Stimulated activated naive B cell treated with anti-CD40 and anti-IgM and Interleukin-4, amounts not matched to agents 10 μg/mL and 1 μg/mL and 100 μg/mL, for 72 hours (primary cell): Measurements from ENCODE around the gene FANCG.

Experiments used
- ATAC-seq, 2 donors: fragments of 150-1000 bp; cut with Tn5 transposase; replicated peaks; 2 replicates each; pipeline ENCODE4 v1.10.0; 2021; ENCODE audit warnings: moderate library complexity in 1 of 2
- DNase-seq: peaks from one replicate; pipeline ENCODE4 v3.0.0; 2021
- H3K27ac Mint-ChIP-seq: one replicate; pipeline ENCODE4 v1.8.0; 2022; ENCODE audit warnings: mild to moderate bottlenecking, mixed read lengths
- H3K27me3 Mint-ChIP-seq, 2 donors: one replicate each; pipeline ENCODE4 v1.8.0; 2022; ENCODE audit warnings: mixed read lengths in 2 of 2
- H3K36me3 Mint-ChIP-seq, 2 donors: one replicate each; pipeline ENCODE4 v1.8.0; 2022; ENCODE audit warnings: mixed read lengths in 2 of 2, mild to moderate bottlenecking in 1 of 2
- H3K4me1 Mint-ChIP-seq, 2 donors: one replicate each; pipeline ENCODE4 v1.8.0; 2022; ENCODE audit warnings: mixed read lengths in 2 of 2, mild to moderate bottlenecking in 1 of 2
- H3K4me3 Mint-ChIP-seq, 2 donors: one replicate each; pipeline ENCODE4 v1.8.0; 2022; ENCODE audit warnings: mild to moderate bottlenecking in 2 of 2, mixed read lengths in 2 of 2, moderate library complexity in 1 of 2
- H3K9me3 Mint-ChIP-seq, 2 donors: one replicate each; pipeline ENCODE4 v1.8.0; 2022; ENCODE audit warnings: mixed read lengths in 2 of 2, mild to moderate bottlenecking in 1 of 2

Gene FANCG

GRCh38 chr9:35033101-35033500 is 46.6 kb downstream of the FANCG start:
- ATAC-seq (no peak), DNase-seq (no peak)
- Mint-ChIP-seq H3K4me1 (peaks cover 7 to 10% of the 10 kb centered on the region in 2 donors), H3K4me3 (no peak overlapping the region), H3K27ac (no peak overlapping the region), H3K36me3 (peaks cover 16 to 28% of the 10 kb centered on the region in 2 donors), H3K27me3 (no peaks in the 10 kb centered on the region), H3K9me3 (no peaks in the 10 kb centered on the region)

- DNase-seq (no peak), ATAC-seq (no peak)
- H3K9me3 Mint-ChIP-seq, result no peaks in the 10 kb centered on the region
- H3K27ac Mint-ChIP-seq, result no peak overlapping the region
- peaks cover 6 to 15% of the 10 kb centered on the region in 2 donors for H3K36me3 Mint-ChIP-seq
- H3K4me3 Mint-ChIP-seq, result no peak overlapping the region
- no peaks in the 10 kb centered on the region for H3K27me3 Mint-ChIP-seq
- no peaks in the 10 kb centered on the region for H3K4me1 Mint-ChIP-seq
Measured at GRCh38 chr9:35029852-35030251, 49.9 kb downstream of the FANCG start.

GRCh38 chr9:35029241-35029640 is 50.5 kb downstream of the FANCG start:
- no peak for ATAC-seq
- Mint-ChIP-seq H3K27me3 (no peaks in the 10 kb centered on the region), H3K4me1 (no peaks in the 10 kb centered on the region), H3K27ac (no peak overlapping the region), H3K4me3 (no peak overlapping the region), H3K36me3 (peaks cover 6 to 15% of the 10 kb centered on the region in 2 donors), H3K9me3 (no peaks in the 10 kb centered on the region)
- no peak for DNase-seq

- no peaks in the 10 kb centered on the region for H3K9me3 Mint-ChIP-seq
- H3K4me1 Mint-ChIP-seq, result peaks cover 3 to 8% of the 10 kb centered on the region in 2 donors
- ATAC-seq (no peak), DNase-seq (no peak)
- H3K36me3 Mint-ChIP-seq, result peaks cover 10 to 22% of the 10 kb centered on the region in 2 donors
- no peaks in the 10 kb centered on the region for H3K27me3 Mint-ChIP-seq
- H3K27ac Mint-ChIP-seq, result no peak overlapping the region
- H3K4me3 Mint-ChIP-seq, result no peak overlapping the region
Measured at GRCh38 chr9:35028341-35028740, 51.4 kb downstream of the FANCG start.

- H3K9me3 Mint-ChIP-seq, result no peaks in the 10 kb centered on the region
- peaks cover 4 to 10% of the 10 kb centered on the region in 2 donors for H3K4me1 Mint-ChIP-seq
- H3K36me3 Mint-ChIP-seq, result peaks cover 10 to 23% of the 10 kb centered on the region in 2 donors
- no peaks in the 10 kb centered on the region for H3K27me3 Mint-ChIP-seq
- no peak overlapping the region for H3K4me3 Mint-ChIP-seq
- no peak overlapping the region for H3K27ac Mint-ChIP-seq
- DNase-seq (no peak), ATAC-seq (no peak)
Measured at GRCh38 chr9:35027860-35028259, 51.9 kb downstream of the FANCG start.

GRCh38 chr9:35027374-35027773 is 52.4 kb downstream of the FANCG start:
- Mint-ChIP-seq H3K9me3 (no peaks in the 10 kb centered on the region), H3K4me1 (peaks cover 7 to 10% of the 10 kb centered on the region in 2 donors), H3K36me3 (peaks cover 10 to 23% of the 10 kb centered on the region in 2 donors), H3K27ac (no peak overlapping the region), H3K4me3 (no peak overlapping the region), H3K27me3 (no peaks in the 10 kb centered on the region)
- no peak for DNase-seq
- ATAC-seq, result no peak

GRCh38 chr9:35026671-35027070 is 53.1 kb downstream of the FANCG start:
- DNase-seq, result no peak
- ATAC-seq, result no peak
- Mint-ChIP-seq H3K4me3 (no peak overlapping the region), H3K4me1 (peaks cover 7 to 10% of the 10 kb centered on the region in 2 donors), H3K27ac (no peak overlapping the region), H3K9me3 (no peaks in the 10 kb centered on the region), H3K36me3 (peaks cover 13 to 27% of the 10 kb centered on the region in 2 donors), H3K27me3 (no peaks in the 10 kb centered on the region)
